ENCODE data around the gene CHD6.

CHD6 gene

GRCh38 chr20:41422953-41423352, 195.2 kb downstream of the CHD6 start:
- peaks cover 87% of the 10 kb centered on the region for H3K36me3 Mint-ChIP-seq (ENCODE audit: low read depth)
- no peaks in the 10 kb centered on the region for H3K9me3 Mint-ChIP-seq
- H3K27ac Mint-ChIP-seq, result no peak overlapping the region
- DNase-seq, result no peak
- H3K27me3 Mint-ChIP-seq, result no peaks in the 10 kb centered on the region
- no peak overlapping the region for H3K4me3 Mint-ChIP-seq
- H3K4me1 Mint-ChIP-seq (ENCODE audit: low read depth), result peaks cover 13% of the 10 kb centered on the region

- H3K27me3 Mint-ChIP-seq, result no peaks in the 10 kb centered on the region
- H3K4me3 Mint-ChIP-seq, result no peak overlapping the region
- H3K4me1 Mint-ChIP-seq (ENCODE audit: low read depth), result no peaks in the 10 kb centered on the region
- no peaks in the 10 kb centered on the region for H3K9me3 Mint-ChIP-seq
- H3K36me3 Mint-ChIP-seq (ENCODE audit: low read depth), result peaks cover 90% of the 10 kb centered on the region
- H3K27ac Mint-ChIP-seq, result no peak overlapping the region
- no peak for DNase-seq
Measured at GRCh38 chr20:41418739-41419293, 199.4 kb downstream of the CHD6 start.

- H3K36me3 Mint-ChIP-seq (ENCODE audit: low read depth), result peaks cover 89% of the 10 kb centered on the region
- H3K4me1 Mint-ChIP-seq (ENCODE audit: low read depth), result no peaks in the 10 kb centered on the region
- H3K4me3 Mint-ChIP-seq, result no peak overlapping the region
- no peak for DNase-seq
- H3K27ac Mint-ChIP-seq, result peak overlapping the region; percentile 20
- no peaks in the 10 kb centered on the region for H3K27me3 Mint-ChIP-seq
- H3K9me3 Mint-ChIP-seq, result no peaks in the 10 kb centered on the region
Measured at GRCh38 chr20:41418031-41418430, 200.1 kb downstream of the CHD6 start.

GRCh38 chr20:41415191-41415590, 203.0 kb downstream of the CHD6 start:
- no peak overlapping the region for H3K4me3 Mint-ChIP-seq
- H3K4me1 Mint-ChIP-seq (ENCODE audit: low read depth), result peaks cover 1% of the 10 kb centered on the region
- DNase-seq, result no peak
- H3K27ac Mint-ChIP-seq, result peak overlapping the region; percentile 3
- no peaks in the 10 kb centered on the region for H3K9me3 Mint-ChIP-seq
- H3K36me3 Mint-ChIP-seq (ENCODE audit: low read depth), result peaks cover 88% of the 10 kb centered on the region
- no peaks in the 10 kb centered on the region for H3K27me3 Mint-ChIP-seq

- Mint-ChIP-seq H3K4me3 (no peak overlapping the region), H3K4me1 (ENCODE audit: low read depth) (peaks cover 15% of the 10 kb centered on the region), H3K27ac (no peak overlapping the region), H3K9me3 (no peaks in the 10 kb centered on the region), H3K36me3 (ENCODE audit: low read depth) (peaks cover 89% of the 10 kb centered on the region), H3K27me3 (no peaks in the 10 kb centered on the region)
- no peak for DNase-seq
Measured at GRCh38 chr20:41413169-41413568, 205.0 kb downstream of the CHD6 start.

- H3K36me3 Mint-ChIP-seq (ENCODE audit: low read depth), result peaks cover 84% of the 10 kb centered on the region
- DNase-seq, result no peak
- H3K4me3 Mint-ChIP-seq, result no peak overlapping the region
- H3K27me3 Mint-ChIP-seq, result no peaks in the 10 kb centered on the region
- no peak overlapping the region for H3K27ac Mint-ChIP-seq
- H3K9me3 Mint-ChIP-seq, result no peaks in the 10 kb centered on the region
- H3K4me1 Mint-ChIP-seq (ENCODE audit: low read depth), result peaks cover 18% of the 10 kb centered on the region
Measured at GRCh38 chr20:41412324-41413120, 205.7 kb downstream of the CHD6 start.

GRCh38 chr20:41411391-41411847, 206.8 kb downstream of the CHD6 start:
- Mint-ChIP-seq H3K9me3 (no peaks in the 10 kb centered on the region), H3K4me1 (ENCODE audit: low read depth) (peaks cover 20% of the 10 kb centered on the region), H3K27me3 (no peaks in the 10 kb centered on the region), H3K27ac (no peak overlapping the region), H3K4me3 (no peak overlapping the region), H3K36me3 (ENCODE audit: low read depth) (peaks cover 84% of the 10 kb centered on the region)
- DNase-seq, result no peak

GRCh38 chr20:41408986-41409385, 209.2 kb downstream of the CHD6 start:
- H3K4me1 Mint-ChIP-seq (ENCODE audit: low read depth), result peaks cover 20% of the 10 kb centered on the region
- DNase-seq, result no peak
- H3K27ac Mint-ChIP-seq, result peak overlapping the region; percentile 44
- no peaks in the 10 kb centered on the region for H3K9me3 Mint-ChIP-seq
- H3K36me3 Mint-ChIP-seq (ENCODE audit: low read depth), result peaks cover 86% of the 10 kb centered on the region
- no peak overlapping the region for H3K4me3 Mint-ChIP-seq
- H3K27me3 Mint-ChIP-seq, result no peaks in the 10 kb centered on the region

GRCh38 chr20:41408156-41408794, 209.9 kb downstream of the CHD6 start:
- no peaks in the 10 kb centered on the region for H3K27me3 Mint-ChIP-seq
- peaks cover 20% of the 10 kb centered on the region for H3K4me1 Mint-ChIP-seq (ENCODE audit: low read depth)
- H3K4me3 Mint-ChIP-seq, result no peak overlapping the region
- no peak for DNase-seq
- H3K36me3 Mint-ChIP-seq (ENCODE audit: low read depth), result peaks cover 82% of the 10 kb centered on the region
- H3K27ac Mint-ChIP-seq, result peak overlapping the region; percentile 44
- no peaks in the 10 kb centered on the region for H3K9me3 Mint-ChIP-seq

GRCh38 chr20:41407607-41408006, 210.6 kb downstream of the CHD6 start:
- H3K9me3 Mint-ChIP-seq, result no peaks in the 10 kb centered on the region

GRCh38 chr20:41406896-41407444, 211.2 kb downstream of the CHD6 start:
- H3K4me3 Mint-ChIP-seq, result no peak overlapping the region
- H3K27me3 Mint-ChIP-seq, result no peaks in the 10 kb centered on the region
- peaks cover 20% of the 10 kb centered on the region for H3K4me1 Mint-ChIP-seq (ENCODE audit: low read depth)
- peaks cover 80% of the 10 kb centered on the region for H3K36me3 Mint-ChIP-seq (ENCODE audit: low read depth)
- H3K27ac Mint-ChIP-seq, result no peak overlapping the region
- H3K9me3 Mint-ChIP-seq, result no peaks in the 10 kb centered on the region
- no peak for DNase-seq

More at GRCh38 chr20:41407607-41408006, 210.6 kb downstream of the CHD6 start:
- Mint-ChIP-seq H3K27me3 (no peaks in the 10 kb centered on the region), H3K4me3 (no peak overlapping the region), H3K36me3 (ENCODE audit: low read depth) (peaks cover 80% of the 10 kb centered on the region), H3K4me1 (ENCODE audit: low read depth) (peaks cover 20% of the 10 kb centered on the region), H3K27ac (no peak overlapping the region)
- no peak for DNase-seq

GRCh38 chr20:41406353-41406752, 211.8 kb downstream of the CHD6 start:
- Mint-ChIP-seq H3K9me3 (no peaks in the 10 kb centered on the region), H3K4me1 (ENCODE audit: low read depth) (peaks cover 19% of the 10 kb centered on the region), H3K27ac (no peak overlapping the region), H3K27me3 (no peaks in the 10 kb centered on the region), H3K4me3 (no peak overlapping the region), H3K36me3 (ENCODE audit: low read depth) (peaks cover 77% of the 10 kb centered on the region)
- DNase-seq, result no peak

- no peak overlapping the region for H3K27ac Mint-ChIP-seq
- H3K4me3 Mint-ChIP-seq, result no peak overlapping the region
- peaks cover 67% of the 10 kb centered on the region for H3K36me3 Mint-ChIP-seq (ENCODE audit: low read depth)
- H3K9me3 Mint-ChIP-seq, result no peaks in the 10 kb centered on the region
- H3K4me1 Mint-ChIP-seq (ENCODE audit: low read depth), result peaks cover 19% of the 10 kb centered on the region
- DNase-seq, result no peak
- H3K27me3 Mint-ChIP-seq, result no peaks in the 10 kb centered on the region
Measured at GRCh38 chr20:41405436-41405835, 212.7 kb downstream of the CHD6 start.

GRCh38 chr20:41403604-41404003, 214.6 kb downstream of the CHD6 start:
- DNase-seq, result no peak
- Mint-ChIP-seq H3K4me1 (ENCODE audit: low read depth) (peaks cover 10% of the 10 kb centered on the region), H3K36me3 (ENCODE audit: low read depth) (peaks cover 53% of the 10 kb centered on the region), H3K9me3 (no peaks in the 10 kb centered on the region), H3K4me3 (no peak overlapping the region), H3K27me3 (no peaks in the 10 kb centered on the region), H3K27ac (no peak overlapping the region)

- Mint-ChIP-seq H3K27ac (no peak overlapping the region), H3K36me3 (ENCODE audit: low read depth) (peaks cover 11% of the 10 kb centered on the region), H3K4me3 (no peak overlapping the region), H3K4me1 (ENCODE audit: low read depth) (no peaks in the 10 kb centered on the region), H3K27me3 (no peaks in the 10 kb centered on the region), H3K9me3 (no peaks in the 10 kb centered on the region)
- no peak for DNase-seq
Measured at GRCh38 chr20:41398408-41398807, 219.8 kb downstream of the CHD6 start.
